ENCODE data around the gene SOX6.
"Not testable (repeated sequence)": the region's sequence is repeated elsewhere in the genome, so short reads cannot be mapped to it uniquely, and the experiment has no call there.

The SOX6 gene

DNA sequence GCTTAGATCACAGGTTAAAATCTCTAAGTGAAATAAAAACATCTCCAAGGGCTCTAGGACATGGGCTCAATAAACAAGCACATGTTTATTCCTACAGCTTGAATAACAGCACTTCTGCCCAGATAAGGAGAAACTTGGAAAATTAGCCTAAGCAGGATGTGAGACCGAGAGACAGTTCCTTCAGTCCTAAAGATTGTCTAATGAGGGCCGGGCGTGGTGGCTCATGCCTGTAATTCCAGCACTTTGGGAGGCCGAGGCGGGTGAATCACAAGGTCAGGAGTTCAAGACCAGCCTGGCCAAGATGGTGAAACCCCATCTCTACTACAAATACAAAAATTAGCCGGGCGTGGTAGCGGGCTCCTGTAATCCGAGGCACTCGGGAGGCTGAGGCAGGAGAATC is 327.2 kb downstream of the SOX6 start:
- DNase-seq (ENCODE audit: low read depth, low spot score); H3K9me3 ChIP-seq (ENCODE audit: control insufficient read depth, insufficient read depth, low read length); H3K27me3 ChIP-seq (ENCODE audit: control insufficient read depth, insufficient read depth, low read length); H3K36me3 ChIP-seq (ENCODE audit: control insufficient read depth, insufficient read depth, low read length); H3K4me1 ChIP-seq (ENCODE audit: control insufficient read depth, insufficient read depth, low read length); H3K27ac ChIP-seq (ENCODE audit: low read length); H3K4me3 ChIP-seq (ENCODE audit: low read length): not testable (repeated sequence)
- no CpG with 5 or more reads among the region's 10 CpGs for WGBS (ENCODE audit: insufficient coverage, insufficient read length)

DNA sequence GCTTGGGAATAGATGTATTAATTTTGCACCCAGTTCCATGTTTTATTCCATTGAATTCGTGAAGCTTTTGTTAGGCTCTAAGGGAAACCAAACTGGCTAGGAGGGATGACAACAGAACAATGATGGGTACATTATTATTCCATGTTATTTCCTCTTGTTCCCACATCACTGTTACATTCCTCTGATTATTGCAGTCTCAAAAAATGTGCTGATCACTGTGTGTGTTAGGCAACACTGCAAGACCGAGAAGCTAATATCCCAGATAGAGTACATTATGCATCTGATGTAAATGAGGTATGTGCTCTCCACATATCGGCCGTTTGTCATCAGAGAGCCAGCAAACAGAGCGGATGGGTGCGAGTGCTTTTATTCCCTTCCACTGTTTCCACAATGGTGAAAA is 327.9 kb downstream of the SOX6 start:
- WGBS (ENCODE audit: insufficient coverage, insufficient read length), result no CpG with 5 or more reads among the region's 6 CpGs
- DNase-seq (ENCODE audit: low read depth, low spot score), result no peak
- Histone ChIP-seq H3K27me3 (ENCODE audit: control insufficient read depth, insufficient read depth, low read length) (no peaks in the 10 kb centered on the region), H3K4me3 (ENCODE audit: low read length) (no peak overlapping the region), H3K27ac (ENCODE audit: low read length) (no peak overlapping the region), H3K4me1 (ENCODE audit: control insufficient read depth, insufficient read depth, low read length) (peaks cover 2% of the 10 kb centered on the region), H3K9me3 (ENCODE audit: control insufficient read depth, insufficient read depth, low read length) (no peaks in the 10 kb centered on the region), H3K36me3 (ENCODE audit: control insufficient read depth, insufficient read depth, low read length) (no peaks in the 10 kb centered on the region)

DNA sequence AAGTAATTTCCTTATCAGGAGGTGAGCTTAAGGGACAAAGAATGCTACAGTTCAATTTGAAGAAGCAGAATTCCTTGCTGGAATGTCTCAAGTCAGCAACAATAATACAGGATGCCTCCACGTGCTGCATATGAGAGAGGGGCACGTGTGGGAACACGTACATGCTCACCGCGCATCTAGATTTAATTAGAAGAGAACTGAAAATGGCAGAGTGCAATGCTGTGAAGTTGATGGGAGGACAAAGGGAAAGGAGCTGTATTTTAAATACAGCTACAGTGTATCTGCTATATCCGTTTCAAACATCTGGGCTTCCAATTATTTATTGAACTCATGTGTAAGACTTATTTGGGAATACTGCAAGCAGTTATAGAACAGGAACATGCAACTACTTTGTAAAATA is 328.7 kb downstream of the SOX6 start:
- no CpG with 5 or more reads among the region's 6 CpGs for WGBS (ENCODE audit: insufficient coverage, insufficient read length)
- Histone ChIP-seq H3K27ac (ENCODE audit: low read length) (no peak overlapping the region), H3K27me3 (ENCODE audit: control insufficient read depth, insufficient read depth, low read length) (no peaks in the 10 kb centered on the region), H3K36me3 (ENCODE audit: control insufficient read depth, insufficient read depth, low read length) (no peaks in the 10 kb centered on the region), H3K4me1 (ENCODE audit: control insufficient read depth, insufficient read depth, low read length) (peaks cover 2% of the 10 kb centered on the region), H3K9me3 (ENCODE audit: control insufficient read depth, insufficient read depth, low read length) (no peaks in the 10 kb centered on the region), H3K4me3 (ENCODE audit: low read length) (no peak overlapping the region)
- DNase-seq (ENCODE audit: low read depth, low spot score), result no peak

DNA sequence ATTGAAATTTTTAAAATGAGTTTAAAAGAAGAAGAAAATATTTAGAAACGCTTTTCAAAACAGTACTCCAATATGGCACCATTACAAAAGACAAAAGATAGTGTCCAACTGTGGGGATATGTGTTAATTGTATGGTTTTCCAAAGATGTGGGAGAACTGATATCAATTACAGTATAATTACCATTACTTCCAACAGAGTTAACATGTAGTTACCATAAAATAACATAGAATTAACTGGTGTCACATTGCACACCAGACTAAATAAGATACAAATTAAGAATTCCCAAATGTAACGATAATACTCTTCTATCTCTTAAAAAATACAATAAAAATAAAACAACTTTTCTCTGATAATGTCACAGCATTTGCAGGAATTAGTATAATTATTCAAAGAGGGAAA is 329.5 kb downstream of the SOX6 start:
- H3K4me1 ChIP-seq (ENCODE audit: control insufficient read depth, insufficient read depth, low read length), result peaks cover 2% of the 10 kb centered on the region
- H3K9me3 ChIP-seq (ENCODE audit: control insufficient read depth, insufficient read depth, low read length), result no peaks in the 10 kb centered on the region
- no peaks in the 10 kb centered on the region for H3K27me3 ChIP-seq (ENCODE audit: control insufficient read depth, insufficient read depth, low read length)
- no peak overlapping the region for H3K27ac ChIP-seq (ENCODE audit: low read length)
- H3K4me3 ChIP-seq (ENCODE audit: low read length), result no peak overlapping the region
- 100% methylated on average over 1 of the region's 2 CpGs for WGBS (ENCODE audit: insufficient coverage, insufficient read length)
- H3K36me3 ChIP-seq (ENCODE audit: control insufficient read depth, insufficient read depth, low read length), result no peaks in the 10 kb centered on the region
- DNase-seq (ENCODE audit: low read depth, low spot score), result no peak

DNA sequence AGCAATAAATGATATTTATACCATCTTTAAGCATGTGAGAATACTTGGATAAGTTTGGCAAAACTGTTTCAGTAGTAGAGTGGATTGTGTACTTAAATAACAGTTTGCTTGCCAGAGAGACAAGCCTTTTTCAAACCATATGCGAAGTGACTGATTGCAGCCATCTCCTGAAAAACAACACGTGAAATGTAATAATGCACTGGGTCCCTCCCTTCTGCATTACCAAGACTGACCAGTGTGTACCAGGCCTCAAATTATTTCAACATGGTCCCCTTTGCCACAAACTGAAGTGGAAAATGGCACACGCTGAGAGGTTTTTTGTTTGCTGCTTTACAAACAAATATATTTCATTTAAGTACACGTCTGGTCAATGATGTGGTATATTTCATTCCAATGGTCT is 337.4 kb downstream of the SOX6 start:
- Histone ChIP-seq H3K36me3 (ENCODE audit: control insufficient read depth, insufficient read depth, low read length) (no peaks in the 10 kb centered on the region), H3K4me3 (ENCODE audit: low read length) (no peak overlapping the region), H3K27me3 (ENCODE audit: control insufficient read depth, insufficient read depth, low read length) (no peaks in the 10 kb centered on the region), H3K27ac (ENCODE audit: low read length) (no peak overlapping the region), H3K9me3 (ENCODE audit: control insufficient read depth, insufficient read depth, low read length) (no peaks in the 10 kb centered on the region), H3K4me1 (ENCODE audit: control insufficient read depth, insufficient read depth, low read length) (no peaks in the 10 kb centered on the region)
- no peak for DNase-seq (ENCODE audit: low read depth, low spot score)
- no CpG with 5 or more reads among the region's 4 CpGs for WGBS (ENCODE audit: insufficient coverage, insufficient read length)

DNA sequence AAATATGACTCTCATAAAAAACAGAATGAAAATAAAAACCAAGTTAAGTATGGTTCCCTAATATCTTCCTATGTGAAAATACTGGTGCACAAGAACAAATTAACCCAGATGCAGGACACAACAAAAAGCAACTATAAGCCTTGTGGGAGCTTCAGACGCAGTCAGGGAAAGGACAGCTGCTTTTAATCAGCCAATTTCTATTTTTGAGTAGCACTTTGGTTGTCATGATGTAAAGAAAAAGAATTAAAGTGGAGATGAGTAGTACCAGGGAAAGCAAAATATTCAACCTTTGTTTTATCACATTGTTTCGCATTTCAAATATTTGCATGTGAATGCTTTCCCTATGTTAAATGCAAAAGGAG is 339.9 kb downstream of the SOX6 start:
- no peak for DNase-seq (ENCODE audit: low read depth, low spot score)
- H3K27me3 ChIP-seq (ENCODE audit: control insufficient read depth, insufficient read depth, low read length), result no peaks in the 10 kb centered on the region
- no peak overlapping the region for H3K4me3 ChIP-seq (ENCODE audit: low read length)
- no peaks in the 10 kb centered on the region for H3K36me3 ChIP-seq (ENCODE audit: control insufficient read depth, insufficient read depth, low read length)
- no CpG with 5 or more reads among the region's 2 CpGs for WGBS (ENCODE audit: insufficient coverage, insufficient read length)
- no peak overlapping the region for H3K27ac ChIP-seq (ENCODE audit: low read length)
- no peaks in the 10 kb centered on the region for H3K9me3 ChIP-seq (ENCODE audit: control insufficient read depth, insufficient read depth, low read length)
- H3K4me1 ChIP-seq (ENCODE audit: control insufficient read depth, insufficient read depth, low read length), result no peaks in the 10 kb centered on the region

DNA sequence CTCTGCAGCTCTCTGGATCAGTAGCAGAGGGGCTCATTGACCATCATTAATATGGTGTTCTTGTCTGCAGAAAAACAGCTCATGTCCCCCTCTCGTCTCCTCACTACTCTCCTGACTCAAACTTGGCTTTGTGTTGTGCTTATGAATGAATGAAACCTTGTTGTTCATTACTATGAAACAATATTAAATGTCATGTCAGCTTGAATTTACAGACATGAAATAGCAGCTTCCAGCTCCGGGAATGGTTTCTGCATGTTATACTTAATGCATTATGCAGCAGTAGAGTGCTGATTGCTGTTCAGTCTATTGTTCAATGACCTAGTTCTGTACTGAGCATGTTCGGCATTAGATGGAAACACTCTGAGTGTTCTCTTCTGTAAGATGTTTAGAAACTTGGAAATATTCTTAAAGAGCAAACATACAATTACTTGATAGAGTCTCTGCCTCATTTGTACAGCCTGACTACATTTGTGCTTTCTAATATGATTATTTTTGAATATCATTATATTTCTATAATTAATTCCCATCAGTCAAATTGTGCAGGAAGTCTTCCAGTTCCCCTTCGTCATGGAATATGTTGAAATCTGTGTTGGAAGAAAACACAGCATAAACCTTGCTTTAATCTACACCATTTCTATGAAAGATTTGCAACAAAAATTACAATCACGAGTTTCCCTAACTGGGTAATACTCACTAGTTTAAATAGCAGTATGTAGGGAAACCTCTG is 340.4 kb downstream of the SOX6 start:
- Histone ChIP-seq H3K9me3 (ENCODE audit: control insufficient read depth, insufficient read depth, low read length) (no peaks in the 10 kb centered on the region), H3K27ac (ENCODE audit: low read length) (no peak overlapping the region), H3K4me1 (ENCODE audit: control insufficient read depth, insufficient read depth, low read length) (no peaks in the 10 kb centered on the region), H3K27me3 (ENCODE audit: control insufficient read depth, insufficient read depth, low read length) (no peaks in the 10 kb centered on the region), H3K36me3 (ENCODE audit: control insufficient read depth, insufficient read depth, low read length) (no peaks in the 10 kb centered on the region), H3K4me3 (ENCODE audit: low read length) (no peak overlapping the region)
- no peak for DNase-seq (ENCODE audit: low read depth, low spot score)
- no CpG with 5 or more reads among the region's 5 CpGs for WGBS (ENCODE audit: insufficient coverage, insufficient read length)

DNA sequence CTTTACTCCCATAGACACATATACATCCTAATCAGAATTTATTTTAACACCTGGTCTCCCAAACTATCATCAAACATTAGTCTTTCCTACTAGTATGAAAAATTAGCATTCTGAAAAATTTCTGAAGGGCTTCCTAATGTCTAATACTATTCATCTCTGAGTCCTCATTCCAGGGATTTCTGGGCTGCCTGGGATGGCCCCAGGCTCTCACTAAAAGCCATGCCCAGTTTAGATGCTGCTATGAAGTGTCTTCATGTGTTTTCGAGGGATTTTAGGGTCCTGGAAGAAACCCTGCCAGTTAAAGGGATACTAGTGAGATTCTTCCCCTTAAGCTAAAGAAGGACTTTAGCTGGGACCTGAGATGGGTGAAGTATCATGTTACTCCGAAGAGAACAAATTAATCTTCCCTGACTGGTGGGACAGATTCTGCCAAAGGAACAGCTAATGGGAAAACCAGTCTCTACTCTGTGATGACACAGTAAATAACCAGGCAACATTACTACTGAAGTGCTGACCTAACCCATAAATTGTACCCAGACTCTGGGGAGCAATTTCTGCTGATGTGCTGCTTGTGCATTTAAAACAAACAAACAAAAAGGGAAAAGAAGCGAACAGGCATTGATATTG is 342.6 kb downstream of the SOX6 start:
- Histone ChIP-seq H3K27ac (ENCODE audit: low read length) (no peak overlapping the region), H3K27me3 (ENCODE audit: control insufficient read depth, insufficient read depth, low read length) (no peaks in the 10 kb centered on the region), H3K9me3 (ENCODE audit: control insufficient read depth, insufficient read depth, low read length) (no peaks in the 10 kb centered on the region), H3K4me1 (ENCODE audit: control insufficient read depth, insufficient read depth, low read length) (no peaks in the 10 kb centered on the region), H3K36me3 (ENCODE audit: control insufficient read depth, insufficient read depth, low read length) (no peaks in the 10 kb centered on the region), H3K4me3 (ENCODE audit: low read length) (no peak overlapping the region)
- DNase-seq (ENCODE audit: low read depth, low spot score), result no peak
- no CpG with 5 or more reads among the region's 3 CpGs for WGBS (ENCODE audit: insufficient coverage, insufficient read length)

DNA sequence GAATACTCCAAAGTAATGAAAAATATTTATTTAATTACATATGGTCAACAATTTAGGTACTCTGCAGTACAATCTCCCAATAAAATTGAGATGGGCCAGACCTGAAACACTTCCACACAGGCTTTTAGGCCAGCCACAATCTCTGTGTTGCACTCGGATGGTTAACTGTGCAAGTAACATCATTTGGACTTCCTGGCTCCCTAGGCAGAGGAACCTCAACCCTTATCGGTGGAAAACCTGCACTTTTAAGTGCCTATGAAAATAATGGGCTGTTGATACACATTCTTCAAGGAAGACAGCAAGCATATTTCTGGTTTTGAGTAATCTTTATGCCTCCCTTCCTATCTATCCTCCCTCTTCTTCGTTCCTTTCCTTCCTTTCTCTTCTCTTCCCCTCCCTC is 343.1 kb downstream of the SOX6 start:
- no peaks in the 10 kb centered on the region for H3K27me3 ChIP-seq (ENCODE audit: control insufficient read depth, insufficient read depth, low read length)
- H3K4me1 ChIP-seq (ENCODE audit: control insufficient read depth, insufficient read depth, low read length), result no peaks in the 10 kb centered on the region
- 100% methylated on average over 1 of the region's 3 CpGs for WGBS (ENCODE audit: insufficient coverage, insufficient read length)
- DNase-seq (ENCODE audit: low read depth, low spot score), result no peak
- no peaks in the 10 kb centered on the region for H3K36me3 ChIP-seq (ENCODE audit: control insufficient read depth, insufficient read depth, low read length)
- no peak overlapping the region for H3K4me3 ChIP-seq (ENCODE audit: low read length)
- no peaks in the 10 kb centered on the region for H3K9me3 ChIP-seq (ENCODE audit: control insufficient read depth, insufficient read depth, low read length)
- H3K27ac ChIP-seq (ENCODE audit: low read length), result no peak overlapping the region

DNA sequence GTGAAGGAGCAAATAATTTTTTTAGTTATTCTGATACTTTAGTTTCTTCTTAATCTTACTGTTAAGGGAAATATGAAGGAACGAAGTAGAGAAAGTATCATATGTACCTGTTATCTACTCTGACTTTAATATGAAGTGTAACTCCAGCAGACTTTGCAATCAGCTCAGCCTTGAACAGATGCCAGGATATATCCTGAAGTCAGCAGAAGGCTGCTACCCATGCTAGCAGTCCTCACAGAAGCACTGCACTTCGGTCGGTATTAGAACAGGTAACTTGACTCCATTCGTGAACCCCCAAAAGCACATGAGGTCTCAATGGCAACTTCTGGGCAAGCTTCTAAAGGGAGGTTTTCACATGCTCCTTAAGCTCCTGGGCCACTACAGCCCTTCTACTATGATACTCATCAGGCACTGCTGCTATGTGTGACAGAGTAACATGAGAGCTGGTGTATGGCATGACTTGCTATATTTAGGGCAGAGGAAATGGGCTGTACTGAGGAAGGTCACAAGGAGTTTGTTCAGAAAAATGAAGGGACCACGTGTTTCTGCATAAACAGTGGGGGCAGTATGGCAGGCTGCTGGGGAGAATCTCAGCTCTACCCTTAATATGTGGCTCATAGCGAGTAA is 344.1 kb downstream of the SOX6 start:
- no peaks in the 10 kb centered on the region for H3K4me1 ChIP-seq (ENCODE audit: control insufficient read depth, insufficient read depth, low read length)
- DNase-seq (ENCODE audit: low read depth, low spot score), result no peak
- no peaks in the 10 kb centered on the region for H3K36me3 ChIP-seq (ENCODE audit: control insufficient read depth, insufficient read depth, low read length)
- H3K9me3 ChIP-seq (ENCODE audit: control insufficient read depth, insufficient read depth, low read length), result no peaks in the 10 kb centered on the region
- no CpG with 5 or more reads among the region's 6 CpGs for WGBS (ENCODE audit: insufficient coverage, insufficient read length)
- no peak overlapping the region for H3K4me3 ChIP-seq (ENCODE audit: low read length)
- H3K27ac ChIP-seq (ENCODE audit: low read length), result no peak overlapping the region
- H3K27me3 ChIP-seq (ENCODE audit: control insufficient read depth, insufficient read depth, low read length), result no peaks in the 10 kb centered on the region

DNA sequence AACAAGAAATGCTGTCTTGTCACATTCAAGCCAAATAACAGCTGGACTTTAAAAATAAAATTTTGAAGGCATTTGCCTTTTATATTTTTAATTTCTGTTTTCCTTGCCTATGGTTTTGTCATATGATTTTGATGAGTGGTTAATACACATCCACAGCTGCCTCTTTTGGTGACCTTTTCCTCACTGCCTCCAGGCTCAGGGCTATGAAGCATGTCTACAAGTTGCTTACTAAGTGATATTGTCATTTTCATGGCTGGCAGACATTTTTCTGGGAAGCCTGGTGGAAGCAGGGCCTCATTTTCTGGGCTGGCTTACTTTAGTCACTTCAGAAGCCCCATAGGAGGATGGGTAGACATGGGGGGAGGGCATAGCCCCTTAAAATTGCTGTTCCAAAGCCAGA is 344.9 kb downstream of the SOX6 start:
- Histone ChIP-seq H3K27me3 (ENCODE audit: control insufficient read depth, insufficient read depth, low read length) (no peaks in the 10 kb centered on the region), H3K9me3 (ENCODE audit: control insufficient read depth, insufficient read depth, low read length) (no peaks in the 10 kb centered on the region), H3K36me3 (ENCODE audit: control insufficient read depth, insufficient read depth, low read length) (no peaks in the 10 kb centered on the region), H3K4me3 (ENCODE audit: low read length) (no peak overlapping the region), H3K4me1 (ENCODE audit: control insufficient read depth, insufficient read depth, low read length) (no peaks in the 10 kb centered on the region), H3K27ac (ENCODE audit: low read length) (no peak overlapping the region)
- DNase-seq (ENCODE audit: low read depth, low spot score), result no peak
